Measurements from ENCODE around the gene LCLAT1. TPM values are rescaled to one million over a fixed set of nuclear protein-coding genes. Genes with fewer than 3 reads are reported as not detected.

LCLAT1 gene
- total RNA-seq, 2 experiments from 2014 or later = 19.0 to 20.5 TPM

GRCh38 chr2:30622452-30622851, 175.4 kb downstream of the LCLAT1 start:
- Mint-ChIP-seq H3K36me3 (ENCODE audit: low read depth) (peaks cover 19% of the 10 kb centered on the region), H3K4me3 (peak overlapping the region; percentile 8), H3K27ac (peak overlapping the region; percentile 80), H3K4me1 (ENCODE audit: low read depth) (peaks cover 45% of the 10 kb centered on the region), H3K27me3 (no peaks in the 10 kb centered on the region), H3K9me3 (no peaks in the 10 kb centered on the region)
- ChIA-PET POLR2A (no interaction called here), CTCF (interaction anchor here (0.9 kb wide), 1 partner anchor 71 kb away, joined by 3 read pairs; no protein-coding TSS in a partner anchor)
- TF ChIP-seq, protein P1, sequence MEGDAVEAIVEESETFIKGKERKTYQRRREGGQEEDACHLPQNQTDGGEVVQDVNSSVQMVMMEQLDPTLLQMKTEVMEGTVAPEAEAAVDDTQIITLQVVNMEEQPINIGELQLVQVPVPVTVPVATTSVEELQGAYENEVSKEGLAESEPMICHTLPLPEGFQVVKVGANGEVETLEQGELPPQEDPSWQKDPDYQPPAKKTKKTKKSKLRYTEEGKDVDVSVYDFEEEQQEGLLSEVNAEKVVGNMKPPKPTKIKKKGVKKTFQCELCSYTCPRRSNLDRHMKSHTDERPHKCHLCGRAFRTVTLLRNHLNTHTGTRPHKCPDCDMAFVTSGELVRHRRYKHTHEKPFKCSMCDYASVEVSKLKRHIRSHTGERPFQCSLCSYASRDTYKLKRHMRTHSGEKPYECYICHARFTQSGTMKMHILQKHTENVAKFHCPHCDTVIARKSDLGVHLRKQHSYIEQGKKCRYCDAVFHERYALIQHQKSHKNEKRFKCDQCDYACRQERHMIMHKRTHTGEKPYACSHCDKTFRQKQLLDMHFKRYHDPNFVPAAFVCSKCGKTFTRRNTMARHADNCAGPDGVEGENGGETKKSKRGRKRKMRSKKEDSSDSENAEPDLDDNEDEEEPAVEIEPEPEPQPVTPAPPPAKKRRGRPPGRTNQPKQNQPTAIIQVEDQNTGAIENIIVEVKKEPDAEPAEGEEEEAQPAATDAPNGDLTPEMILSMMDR (IDR thresholded peaks at IDR 0.05) = no peak
- ATAC-seq (peak; percentile 82), DNase-seq (peak; percentile 42)
- intact Hi-C loops (cut with micrococcal nuclease) = no loop called here

GRCh38 chr2:30625276-30625675, 178.2 kb downstream of the LCLAT1 start:
- Mint-ChIP-seq H3K27me3 (no peaks in the 10 kb centered on the region), H3K4me3 (no peak overlapping the region), H3K9me3 (no peaks in the 10 kb centered on the region), H3K36me3 (ENCODE audit: low read depth) (peaks cover 19% of the 10 kb centered on the region), H3K4me1 (ENCODE audit: low read depth) (peaks cover 49% of the 10 kb centered on the region), H3K27ac (peak overlapping the region; percentile 2)
- ATAC-seq = no peak
- TF ChIP-seq, protein P1 (IDR thresholded peaks at IDR 0.05) = no peak
- intact Hi-C loops (cut with micrococcal nuclease) = no loop called here
- DNase-seq = no peak
- POLR2A ChIA-PET = no interaction called here
- CTCF ChIA-PET = no interaction called here

- Mint-ChIP-seq H3K36me3 (ENCODE audit: low read depth) (peaks cover 19% of the 10 kb centered on the region), H3K27me3 (no peaks in the 10 kb centered on the region), H3K27ac (no peak overlapping the region), H3K9me3 (no peaks in the 10 kb centered on the region), H3K4me1 (ENCODE audit: low read depth) (peaks cover 50% of the 10 kb centered on the region), H3K4me3 (no peak overlapping the region)
- DNase-seq (no peak), ATAC-seq (peak; percentile 15)
- ChIA-PET CTCF (no interaction called here), POLR2A (no interaction called here)
- TF ChIP-seq, protein P1 (IDR thresholded peaks at IDR 0.05) = no peak
- intact Hi-C loops (cut with micrococcal nuclease) = no loop called here
These were observed 178.7 kb downstream of the LCLAT1 start for GRCh38 chr2:30625701-30626100.

DNA sequence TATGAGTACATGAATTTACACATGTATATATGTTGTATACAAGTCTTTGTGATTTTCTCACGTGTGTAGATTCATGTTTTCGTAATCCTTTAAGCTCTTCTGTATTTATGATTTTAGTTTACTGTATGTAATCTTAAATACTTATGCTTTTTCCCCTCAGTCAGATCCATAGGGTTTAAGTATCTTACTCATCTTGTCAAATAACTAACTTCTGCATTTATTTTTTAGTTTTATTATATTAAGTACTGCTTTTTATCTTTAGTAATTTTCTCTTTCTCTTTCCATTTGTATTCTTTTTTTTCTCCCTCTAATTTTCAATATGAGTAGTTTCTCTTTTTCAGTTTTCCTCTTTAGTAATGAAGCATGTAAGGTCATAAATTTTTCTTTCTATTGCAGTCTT, 179.4 kb downstream of the LCLAT1 start:
- intact Hi-C loops (cut with micrococcal nuclease) = no loop called here
- CTCF ChIA-PET = interaction anchor here (1.0 kb wide), 1 partner anchor 462 kb away, joined by 3 read pairs; no protein-coding TSS in a partner anchor

GRCh38 chr2:30627151-30627550, 180.1 kb downstream of the LCLAT1 start:
- intact Hi-C loops (cut with micrococcal nuclease) = no loop called here
- peaks cover 47% of the 10 kb centered on the region for H3K4me1 Mint-ChIP-seq (ENCODE audit: low read depth)
- TF ChIP-seq, protein P1 (IDR thresholded peaks at IDR 0.05) = no peak
- ChIA-PET POLR2A (no interaction called here), CTCF (interaction anchor here (1.0 kb wide), 1 partner anchor 463 kb away, joined by 3 read pairs; no protein-coding TSS in a partner anchor)
- H3K36me3 Mint-ChIP-seq (ENCODE audit: low read depth) = peaks cover 10% of the 10 kb centered on the region
- DNase-seq (no peak), ATAC-seq (no peak)
- no peaks in the 10 kb centered on the region for H3K9me3 Mint-ChIP-seq
- no peaks in the 10 kb centered on the region for H3K27me3 Mint-ChIP-seq
- no peak overlapping the region for H3K4me3 Mint-ChIP-seq
- no peak overlapping the region for H3K27ac Mint-ChIP-seq

More for the DNA sequence above, 179.4 kb downstream of the LCLAT1 start:
- DNase-seq (no peak), ATAC-seq (peak; percentile 20)
- peaks cover 15% of the 10 kb centered on the region for H3K36me3 Mint-ChIP-seq (ENCODE audit: low read depth)
- H3K9me3 Mint-ChIP-seq = no peaks in the 10 kb centered on the region
- H3K4me3 Mint-ChIP-seq = no peak overlapping the region
- POLR2A ChIA-PET = no interaction called here
- TF ChIP-seq, protein P1 (IDR thresholded peaks at IDR 0.05) = no peak
- peak overlapping the region; percentile 26 for H3K27ac Mint-ChIP-seq
- no peaks in the 10 kb centered on the region for H3K27me3 Mint-ChIP-seq
- peaks cover 55% of the 10 kb centered on the region for H3K4me1 Mint-ChIP-seq (ENCODE audit: low read depth)
